HG03460 (cell line): Measurements from ENCODE around the gene MRPL44.

Experiments
- ATAC-seq: cut with Tn5 transposase; IDR thresholded peaks from one replicate; pipeline ENCODE4 v1.9.1; 2021; ENCODE audit not compliant: unreplicated experiment

Gene MRPL44

DNA sequence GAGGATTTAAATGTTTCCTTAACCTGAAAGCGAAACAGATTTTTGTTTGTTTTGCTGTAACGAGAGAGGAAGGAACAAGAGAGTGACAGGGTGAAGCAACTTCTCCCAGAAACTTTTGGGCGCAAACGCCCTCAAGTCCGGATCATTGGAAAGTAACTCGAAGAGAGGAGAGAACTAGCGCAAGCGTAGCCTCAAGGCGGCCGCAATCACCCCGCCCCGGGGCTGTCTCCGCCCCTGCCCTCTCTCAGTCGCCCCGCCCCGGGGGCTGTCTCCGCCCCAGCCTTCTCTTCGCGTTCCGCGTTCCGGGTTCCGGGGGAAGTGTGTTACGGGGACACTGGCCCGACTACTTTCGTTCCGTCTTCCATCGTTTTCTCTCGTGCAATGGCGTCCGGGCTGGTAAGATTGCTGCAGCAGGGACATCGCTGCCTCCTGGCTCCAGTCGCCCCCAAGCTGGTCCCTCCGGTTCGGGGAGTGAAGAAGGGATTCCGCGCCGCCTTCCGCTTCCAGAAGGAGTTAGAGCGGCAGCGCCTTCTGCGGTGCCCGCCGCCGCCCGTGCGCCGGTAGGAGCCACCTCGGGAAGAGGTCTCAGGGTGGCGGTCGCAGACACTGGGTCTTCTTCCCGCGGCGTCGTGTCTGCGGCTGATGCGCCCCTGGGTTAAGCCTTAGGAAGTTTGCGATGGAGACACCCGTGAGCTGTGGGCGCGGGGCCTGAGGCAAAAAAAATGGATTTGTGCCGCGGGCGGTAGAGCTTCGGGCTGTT lies at the start of gene MRPL44:
TSS of gene MRPL44 (plus strand) at position 372 of the 760 bp plus-strand sequence. CDS start at position 382, 10 bp downstream.
- peak; percentile 94 for ATAC-seq

DNA sequence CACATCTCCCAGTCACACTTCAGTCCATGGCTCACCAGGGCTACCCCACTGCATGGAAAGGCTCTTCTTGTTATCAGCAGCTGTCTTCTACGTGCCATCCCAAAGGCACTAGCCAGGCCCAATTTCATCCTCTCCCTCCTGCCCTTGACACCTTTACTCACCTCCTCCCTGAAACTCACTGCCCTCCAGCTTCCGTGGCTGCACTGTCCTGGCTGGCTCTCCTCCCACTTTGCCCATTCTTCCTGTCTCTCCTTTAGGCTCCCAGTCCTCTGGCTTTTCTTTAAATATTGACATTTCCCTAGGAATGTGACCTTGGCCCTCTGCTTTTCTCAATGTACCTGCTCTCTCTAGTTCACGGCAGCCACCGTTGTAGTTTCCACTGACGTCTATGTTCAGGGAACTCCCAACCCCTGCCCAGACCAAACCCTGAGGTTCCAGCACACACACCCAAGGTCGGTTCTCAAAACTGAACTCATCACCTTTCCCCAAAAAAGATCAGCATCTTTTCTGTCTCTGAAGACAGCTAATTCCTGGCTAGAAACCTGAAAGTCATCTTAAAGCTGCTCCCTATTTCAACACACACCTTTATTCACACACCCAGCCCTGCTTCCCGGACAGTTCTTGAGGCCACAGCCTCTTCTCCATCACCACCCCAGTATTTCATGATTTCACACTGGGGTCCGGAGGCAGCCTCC lies 48.8 kb upstream of the MRPL44 start:
- no peak for ATAC-seq

DNA sequence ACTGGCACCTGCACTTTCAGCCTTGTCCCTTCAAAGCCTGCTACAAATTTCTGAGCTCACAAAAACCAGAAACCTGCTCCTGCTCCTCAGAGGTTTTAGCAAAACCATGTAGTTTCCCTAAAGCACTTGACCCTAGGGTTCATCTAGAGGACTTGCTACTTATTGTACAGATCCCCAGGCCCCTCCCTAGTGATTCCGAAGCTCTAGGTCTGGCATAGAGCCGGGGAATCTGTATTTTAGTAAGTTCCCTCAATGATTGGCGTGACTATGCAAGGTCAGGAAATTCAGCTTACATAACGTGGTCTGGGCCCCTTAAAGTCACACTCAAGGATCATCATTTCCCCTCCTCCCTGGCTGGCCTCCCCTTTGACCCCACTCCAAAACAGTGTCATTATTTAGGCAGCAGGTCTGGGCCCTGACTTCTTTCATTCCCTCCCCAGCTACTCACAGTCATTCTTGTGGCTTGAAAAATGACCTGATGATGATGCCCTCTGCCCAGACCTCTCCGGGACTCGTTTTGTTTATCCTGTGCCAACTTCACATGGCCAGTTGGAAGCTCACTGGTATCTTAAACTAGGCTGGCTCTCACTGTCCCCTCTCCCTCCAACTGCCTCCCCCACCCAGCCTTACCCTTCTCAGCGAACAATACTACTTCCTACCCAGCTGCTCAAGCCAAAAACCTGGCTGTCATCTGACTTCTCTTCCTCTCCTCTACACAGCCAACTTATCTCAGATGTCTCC lies 48.1 kb upstream of the MRPL44 start:
- no peak for ATAC-seq

DNA sequence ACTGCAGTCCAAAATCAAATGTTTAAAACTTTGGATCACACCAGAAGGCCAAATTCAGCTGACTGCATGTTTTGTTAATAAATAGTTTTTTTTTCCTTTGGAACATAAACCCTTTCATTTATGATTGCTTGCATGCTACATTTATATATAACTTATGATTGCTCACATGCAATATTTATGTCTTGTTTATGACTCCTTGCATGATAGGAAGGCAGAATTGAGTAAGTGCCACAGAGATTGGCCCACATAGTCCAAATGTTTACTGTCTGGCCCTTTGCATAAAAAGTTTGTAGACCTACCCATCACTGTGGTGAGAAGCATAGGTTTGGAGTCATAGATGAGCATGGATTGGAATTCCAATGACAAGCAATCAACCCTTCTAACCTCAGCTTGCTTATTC lies 42.9 kb upstream of the MRPL44 start:
- ATAC-seq = no peak

DNA sequence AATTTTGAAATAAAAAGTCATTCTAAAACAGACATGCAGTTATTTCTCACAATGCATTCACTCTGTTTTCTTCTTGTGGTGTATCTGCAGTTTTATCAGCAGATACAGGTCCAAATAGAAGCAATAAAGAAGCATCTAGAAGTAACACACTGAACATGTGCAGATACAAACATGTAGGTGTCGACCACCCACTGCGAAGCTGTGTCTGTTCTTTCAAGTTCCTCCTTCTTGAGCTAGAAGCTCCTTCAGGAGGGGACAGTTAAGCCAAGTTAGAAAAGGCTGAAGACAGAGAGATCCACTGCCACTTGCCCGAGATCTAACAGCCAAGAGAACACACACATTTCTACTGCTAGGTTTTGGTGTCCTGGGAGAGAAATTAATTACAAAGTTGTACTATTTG lies 42.2 kb upstream of the MRPL44 start:
- ATAC-seq = no peak

DNA sequence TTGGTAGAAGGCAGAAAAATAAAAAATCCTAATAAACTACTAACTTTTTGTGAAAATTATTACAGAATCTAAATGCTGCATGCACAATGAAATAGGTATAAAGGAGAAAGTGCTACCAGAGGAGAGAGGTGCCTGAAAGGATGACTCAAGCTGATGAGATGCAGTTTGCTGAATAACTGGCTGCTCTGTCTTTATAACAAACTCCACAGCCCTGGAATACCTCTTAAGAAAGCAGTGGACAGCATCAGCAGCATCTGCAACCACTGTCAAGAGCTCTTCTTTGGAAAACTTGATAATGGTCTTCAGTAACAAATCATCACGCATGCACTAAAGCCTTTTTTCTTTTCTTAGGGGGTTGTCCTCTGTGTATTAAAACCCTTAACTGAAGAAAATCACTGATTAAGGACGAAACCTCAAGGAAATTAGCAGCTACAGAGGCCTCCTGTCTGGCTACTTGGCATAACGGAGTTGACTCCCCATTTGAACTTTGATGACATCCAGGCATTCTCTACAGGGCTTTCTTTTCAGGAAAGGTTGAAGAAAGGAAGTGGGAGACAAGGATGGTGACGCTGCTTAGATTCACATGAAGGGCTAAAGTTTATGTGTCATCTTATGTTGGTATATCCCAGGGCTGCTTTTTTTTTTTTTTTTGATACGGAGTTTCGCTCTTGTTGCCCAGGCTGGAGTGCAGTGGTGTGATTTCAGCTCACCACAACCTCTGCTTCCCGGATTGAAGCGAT lies 40.9 kb upstream of the MRPL44 start:
- no peak for ATAC-seq

DNA sequence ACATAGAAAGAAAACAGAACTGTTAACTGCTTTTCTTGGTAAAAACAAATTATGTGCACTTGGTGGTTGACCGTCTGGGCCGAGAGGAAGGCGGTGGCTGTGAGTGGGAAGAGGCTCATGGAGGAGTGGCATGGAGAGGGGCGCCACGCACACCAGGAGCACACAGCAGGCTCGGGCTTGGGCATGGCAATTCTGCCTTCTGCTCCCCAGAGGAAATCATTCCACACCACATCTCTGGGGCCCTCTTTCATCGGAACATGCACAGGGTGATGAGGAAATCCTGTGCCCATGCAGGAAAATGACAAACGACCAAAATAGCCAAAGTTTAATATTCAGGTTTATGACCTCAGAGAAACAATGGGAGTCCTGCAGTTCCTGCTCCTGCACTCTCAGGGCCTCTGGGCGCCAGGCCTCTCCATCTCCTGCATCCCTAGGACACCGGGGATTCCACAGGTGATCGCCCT lies 38.6 kb upstream of the MRPL44 start:
- no peak for ATAC-seq

DNA sequence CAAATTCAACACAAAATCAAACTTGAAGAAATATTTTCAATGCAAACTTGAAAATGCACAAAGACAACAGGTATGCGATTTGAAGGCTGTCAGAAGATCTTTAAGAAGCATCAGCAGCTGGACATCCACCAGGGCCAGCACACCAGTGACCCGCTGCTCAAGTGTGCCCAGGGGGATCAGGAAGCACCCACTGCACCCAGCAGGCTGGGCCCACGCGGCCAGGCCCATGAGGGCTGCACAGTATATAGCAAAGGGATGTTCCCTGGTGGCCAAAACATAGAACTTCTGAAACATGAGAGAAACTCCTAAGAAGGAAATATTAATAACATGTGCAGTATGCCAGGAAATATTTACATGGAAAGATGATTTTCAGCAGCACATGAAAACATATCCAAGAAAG lies 37.2 kb upstream of the MRPL44 start:
- ATAC-seq = no peak

DNA sequence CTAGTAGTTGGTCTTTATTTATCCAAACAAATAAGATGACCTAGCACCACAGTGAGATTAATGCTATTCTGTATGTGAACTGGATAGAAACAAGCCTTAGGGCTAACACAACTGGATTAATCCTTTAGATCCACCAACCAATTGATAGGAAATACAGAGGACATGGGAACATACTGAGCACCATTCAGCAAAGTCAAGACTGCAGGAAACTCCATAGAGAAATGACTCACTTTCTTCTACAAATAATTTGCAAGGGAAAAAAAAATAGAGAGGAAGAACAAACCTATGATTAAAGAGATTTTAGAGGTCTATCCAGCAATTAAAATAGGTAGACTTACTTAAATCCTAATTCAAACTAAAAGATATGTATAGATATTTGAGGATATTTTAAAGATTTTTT lies 36.1 kb upstream of the MRPL44 start:
- no peak for ATAC-seq

DNA sequence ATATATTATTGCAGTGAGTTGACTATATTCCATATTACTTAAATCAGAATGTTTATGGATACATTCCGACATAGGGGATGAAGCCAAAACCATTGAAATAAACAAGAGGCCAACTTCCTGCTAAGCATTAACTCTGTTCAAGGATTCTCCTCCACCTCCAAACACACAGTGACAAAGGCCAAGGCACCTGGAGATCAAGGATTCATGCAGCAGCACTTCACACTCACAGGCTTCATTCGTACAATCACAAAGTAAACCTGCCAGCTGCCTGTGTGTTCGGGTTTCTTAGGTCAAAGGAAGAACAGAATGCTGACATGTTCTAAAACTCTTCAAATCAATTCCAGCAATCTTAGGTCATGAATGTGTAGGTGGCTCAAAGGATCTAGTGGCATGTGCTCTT lies 35.0 kb upstream of the MRPL44 start:
- ATAC-seq = no peak

DNA sequence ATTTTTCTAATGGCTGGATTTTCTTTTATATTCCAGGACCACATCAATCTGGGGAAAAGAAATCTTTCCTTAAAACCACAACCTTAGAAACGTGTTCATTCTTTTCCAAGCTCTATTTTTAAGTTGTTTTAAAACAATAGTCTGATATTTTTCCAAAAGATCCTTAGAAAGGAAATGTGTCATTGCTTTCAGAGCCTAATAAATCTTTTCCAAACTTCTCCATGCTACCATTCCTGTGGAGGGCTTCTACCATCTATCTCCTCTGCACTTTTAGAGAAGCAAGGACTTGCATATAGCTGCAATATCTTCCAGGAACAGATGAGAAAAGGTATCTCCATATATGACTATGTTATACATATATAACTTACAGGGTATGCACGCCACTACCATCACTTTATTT lies 33.3 kb upstream of the MRPL44 start:
- ATAC-seq = no peak

DNA sequence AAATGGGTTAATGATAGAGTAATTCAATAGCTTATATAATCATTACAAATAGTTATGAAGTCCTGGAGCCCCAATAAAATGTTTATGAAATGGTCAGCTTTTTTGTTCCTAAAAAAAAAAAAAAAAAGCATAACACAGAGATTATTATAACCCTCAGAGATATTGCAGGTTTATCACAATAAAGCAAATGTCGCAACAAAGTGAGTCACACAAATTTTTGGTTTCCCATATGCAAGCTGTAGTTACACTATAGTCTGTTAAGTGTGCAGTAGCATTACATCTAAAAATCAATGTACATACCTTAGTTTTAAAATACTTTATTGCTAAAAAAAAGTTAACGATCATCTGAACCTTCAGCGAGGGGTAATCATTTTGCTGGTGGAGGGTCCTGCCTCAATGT lies 32.2 kb upstream of the MRPL44 start:
- no peak for ATAC-seq

DNA sequence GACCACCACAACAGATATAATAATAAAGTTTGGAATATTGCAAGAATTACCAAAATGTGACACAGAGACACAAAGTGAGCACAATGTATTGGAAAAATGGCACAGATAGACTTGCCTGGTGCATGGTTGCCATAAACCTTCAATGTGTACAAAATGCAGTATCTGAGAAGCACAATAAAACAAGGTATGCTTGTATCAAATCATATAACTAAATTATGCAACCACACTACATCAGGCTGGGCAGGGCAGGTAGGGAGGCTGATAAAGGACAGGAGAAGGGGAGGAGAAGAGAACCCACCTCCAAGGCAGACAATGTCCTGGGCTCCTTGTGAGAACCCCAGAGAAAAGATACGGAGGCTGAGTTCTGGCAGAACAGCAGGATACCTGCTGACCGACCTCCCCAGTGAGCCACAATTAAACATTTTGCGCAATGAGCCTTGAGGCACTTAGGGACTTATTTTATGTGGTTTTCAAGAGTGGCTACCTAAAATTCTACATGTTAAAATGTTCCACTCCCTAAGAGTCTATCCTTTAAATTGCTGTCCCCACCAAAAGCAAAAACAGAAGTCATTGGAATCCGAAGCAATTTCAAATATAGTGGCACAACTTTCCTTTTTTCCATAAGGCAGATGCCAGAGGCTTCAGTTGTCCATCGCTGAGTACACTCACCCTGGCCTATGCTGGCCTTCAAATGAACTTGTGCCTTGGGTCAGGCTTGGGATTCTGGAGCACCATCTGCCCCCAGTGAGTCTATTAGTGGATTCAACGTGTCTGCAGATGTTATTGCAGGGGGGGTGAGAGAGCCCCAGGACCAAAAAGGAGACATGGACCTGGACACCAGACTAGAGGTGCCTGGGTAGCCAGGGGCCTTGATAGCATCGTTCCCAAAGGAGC lies 28.9 kb upstream of the MRPL44 start:
- no peak for ATAC-seq

DNA sequence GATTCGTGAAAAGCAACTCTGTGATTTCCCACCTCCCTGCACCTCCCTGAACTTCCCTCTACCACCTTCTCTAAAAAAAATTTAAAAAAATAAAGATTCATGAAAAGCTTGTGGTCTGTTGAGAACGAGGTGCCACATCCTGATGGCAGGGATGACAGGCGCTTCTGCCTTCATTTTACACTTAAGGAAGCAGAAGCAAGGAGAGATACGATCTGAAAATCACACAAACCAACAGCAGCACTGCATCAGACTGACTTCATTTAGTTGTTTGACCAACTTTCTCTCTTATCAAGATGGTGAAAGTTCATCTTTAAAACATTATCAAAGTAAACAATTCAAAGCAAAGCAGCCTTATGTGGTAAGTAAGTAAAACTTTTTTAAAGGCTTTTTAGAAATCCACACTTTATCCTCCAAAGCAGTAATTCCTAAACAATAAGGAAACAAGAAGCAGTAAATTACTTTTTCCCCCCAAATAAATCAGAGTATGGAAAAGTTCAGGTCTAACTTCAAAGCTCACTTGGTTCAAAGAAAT lies 27.6 kb upstream of the MRPL44 start:
- ATAC-seq = no peak

DNA sequence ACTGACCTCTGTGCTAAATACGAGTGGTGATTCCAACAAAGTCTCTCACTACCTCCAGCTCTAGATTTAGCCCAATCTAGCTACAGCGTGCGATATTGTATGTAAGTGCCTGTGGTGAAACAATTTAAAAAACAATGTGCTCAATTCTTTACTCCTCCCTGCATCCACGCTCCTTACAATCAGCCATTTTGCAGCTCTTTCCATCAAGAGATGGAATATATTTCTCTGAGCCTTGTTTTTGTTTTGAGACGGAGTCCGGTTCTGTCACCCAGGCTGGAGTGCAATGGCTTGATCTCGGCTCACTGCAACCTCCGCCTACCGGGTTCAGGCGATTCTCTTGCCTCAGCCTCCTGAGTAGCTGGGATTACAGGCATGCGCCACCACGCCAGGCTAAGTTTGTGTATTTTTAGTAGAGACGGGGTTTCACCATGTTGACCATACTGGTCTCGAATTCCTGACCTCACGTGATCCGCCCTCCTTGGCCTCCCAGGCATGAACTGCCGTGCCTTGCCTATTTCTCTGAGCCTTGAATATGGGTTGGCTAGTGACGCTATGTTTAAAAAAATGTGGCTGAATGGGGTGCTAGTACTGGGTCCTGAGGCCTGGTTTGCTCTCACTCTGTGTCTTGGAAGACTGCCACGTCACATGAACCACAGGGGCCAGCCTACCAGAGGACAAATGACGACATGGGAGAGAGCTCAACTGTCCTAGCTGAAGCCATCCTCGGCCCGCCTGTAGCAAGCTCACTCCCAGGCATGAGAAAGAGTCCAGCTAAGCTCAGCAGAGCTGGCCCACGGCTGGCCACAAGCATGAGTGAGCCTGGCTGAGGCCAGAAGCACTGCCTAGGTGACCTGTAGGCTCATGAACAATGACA lies 26.9 kb upstream of the MRPL44 start:
- no peak for ATAC-seq

DNA sequence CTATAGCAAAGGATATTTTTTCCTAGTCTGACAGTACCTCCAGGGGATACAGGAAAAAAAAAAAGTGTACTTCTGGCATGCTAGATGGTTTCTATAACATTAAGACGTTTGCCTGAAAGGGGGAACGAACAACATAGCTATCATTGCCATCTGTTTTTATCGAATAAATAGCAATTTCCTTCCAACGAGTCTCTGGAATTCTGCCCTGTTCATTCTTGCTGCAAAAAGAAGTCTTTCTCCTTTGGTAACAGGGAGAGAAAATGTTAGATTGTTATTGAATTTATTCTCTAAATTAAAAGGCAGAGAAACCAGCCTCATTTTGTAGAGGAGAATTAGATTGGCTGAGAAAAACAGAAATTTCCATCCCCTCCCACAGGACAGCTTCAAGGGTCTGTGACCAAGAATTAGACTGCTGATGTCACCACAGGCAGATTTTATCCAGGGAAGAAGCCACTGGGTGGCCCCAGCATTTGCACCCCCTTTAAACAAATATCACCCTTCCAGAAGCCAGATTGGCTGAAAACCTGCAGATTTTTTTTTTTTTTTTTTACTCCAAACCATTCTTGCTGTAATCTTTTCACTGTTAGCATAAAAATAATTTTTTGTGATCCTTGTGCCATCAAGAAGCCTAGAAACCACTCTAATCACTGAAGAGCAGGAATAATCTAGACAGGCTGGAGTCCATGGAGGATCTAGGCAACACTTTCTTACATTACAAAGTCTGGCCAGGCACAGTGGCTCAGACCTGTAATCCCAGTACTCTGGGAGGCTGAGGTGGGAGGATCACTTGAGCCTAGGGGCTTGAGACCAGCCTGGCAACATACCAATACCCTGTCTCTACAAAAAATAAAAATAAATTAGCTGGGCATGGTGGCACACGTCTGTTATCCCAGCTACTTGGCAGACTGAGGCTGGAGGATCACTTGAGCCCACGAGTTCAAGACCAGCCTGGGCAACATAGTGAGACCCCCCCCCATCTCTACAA lies 24.2 kb upstream of the MRPL44 start:
- no peak for ATAC-seq

DNA sequence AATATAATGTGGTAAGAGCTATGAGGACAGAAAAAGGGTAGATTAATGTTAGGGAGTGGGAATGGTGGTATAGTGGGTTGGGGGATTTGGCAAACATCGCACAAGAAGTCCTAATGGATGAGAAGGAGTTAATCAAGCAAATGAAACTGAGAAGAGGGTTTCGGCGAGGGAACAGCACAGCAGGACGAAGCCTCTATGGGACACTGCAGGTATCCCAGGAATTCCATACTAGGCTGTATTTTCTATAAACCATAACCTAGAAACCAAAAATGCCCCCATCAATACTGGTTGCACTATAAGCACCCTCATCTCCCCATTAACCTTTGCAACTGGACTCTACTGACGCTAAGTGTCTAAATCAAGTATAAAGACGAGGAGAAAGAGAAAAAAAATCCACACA lies 22.4 kb upstream of the MRPL44 start:
- ATAC-seq = no peak
